GM18519 (cell line): ENCODE data around the gene CRLF1.

Experiments
- ATAC-seq: cut with Tn5 transposase; IDR thresholded peaks from one replicate; pipeline ENCODE4 v1.9.1; 2021; ENCODE audit warnings: mild to moderate bottlenecking, moderate library complexity; ENCODE audit not compliant: unreplicated experiment, low FRiP score

CRLF1 gene

GRCh38 chr19:18636969-18637629, 30.5 kb upstream of the CRLF1 start, which contains the start of gene KLHL26:
TSS of gene KLHL26 (plus strand) at chr19:18637028. CDS start at chr19:18637055, 27 bp downstream.
- ATAC-seq: no peak

- peak; percentile 66 for ATAC-seq
Measured at GRCh38 chr19:18636183-18636968, 29.8 kb upstream of the CRLF1 start.

- no peak for ATAC-seq
Measured at GRCh38 chr19:18635831-18636182, 29.2 kb upstream of the CRLF1 start.

- ATAC-seq: no peak
Measured at GRCh38 chr19:18634612-18635297, 28.2 kb upstream of the CRLF1 start.

GRCh38 chr19:18633321-18633720, 26.7 kb upstream of the CRLF1 start:
- ATAC-seq: no peak

- ATAC-seq: no peak
Measured at GRCh38 chr19:18629166-18630088, 22.8 kb upstream of the CRLF1 start.

GRCh38 chr19:18626906-18627305, 20.3 kb upstream of the CRLF1 start:
- no peak for ATAC-seq

- no peak for ATAC-seq
Measured at GRCh38 chr19:18620902-18621301, 14.3 kb upstream of the CRLF1 start.

GRCh38 chr19:18620311-18620710, 13.7 kb upstream of the CRLF1 start:
- ATAC-seq: no peak

GRCh38 chr19:18618236-18618635, 11.6 kb upstream of the CRLF1 start:
- ATAC-seq: no peak

- no peak for ATAC-seq
Measured at GRCh38 chr19:18617562-18617961, 11.0 kb upstream of the CRLF1 start.

GRCh38 chr19:18616023-18616422, 9.4 kb upstream of the CRLF1 start:
- ATAC-seq: no peak

- ATAC-seq: no peak
Measured at GRCh38 chr19:18613589-18614234, 7.1 kb upstream of the CRLF1 start.

GRCh38 chr19:18612772-18613588, 6.4 kb upstream of the CRLF1 start, which contains the start of gene TMEM59L:
TSS of gene TMEM59L (plus strand) at chr19:18612870. CDS start at chr19:18612959, 89 bp downstream.
- no peak for ATAC-seq

- ATAC-seq: no peak
Measured at GRCh38 chr19:18612051-18612771, 5.6 kb upstream of the CRLF1 start.

- ATAC-seq: no peak
Measured at GRCh38 chr19:18611327-18612050, 4.9 kb upstream of the CRLF1 start.

- ATAC-seq: no peak
Measured at GRCh38 chr19:18610556-18611326, 4.1 kb upstream of the CRLF1 start.
